OCI-LY3 (cell line): Measurements from ENCODE around the gene SCP2.
"Not testable (repeated sequence)": the region's sequence is repeated elsewhere in the genome, so short reads cannot be mapped to it uniquely, and the experiment has no call there.

Experiments
- H2AFZ ChIP-seq: fragments of 200-600, 300-600 bp; shearing (Covaris generic); 2 replicates; pipeline ENCODE4 v1.6.0; 2014; ENCODE audit warnings: antibody characterized with exemption, low read depth, low read length
- H3K27ac ChIP-seq: fragments of 200-600, 300-600 bp; sonication (generic); 2 replicates; pipeline ENCODE4 v1.5.1; 2014; ENCODE audit warnings: mild to moderate bottlenecking, low read length, moderate library complexity, mixed read lengths
- H3K27me3 ChIP-seq: fragments of 200-600, 300-600 bp; sonication (generic); 2 replicates; pipeline ENCODE4 v1.6.1; 2014; ENCODE audit warnings: low read depth, low read length, mixed read lengths
- H3K36me3 ChIP-seq: fragments of 200-600, 300-600 bp; sonication (generic); replicated peaks from 2 replicates; pipeline ENCODE3; 2014; ENCODE audit warnings: low read depth, low read length, mixed read lengths
- H3K4me1 ChIP-seq: fragments of 300-600, 200-600 bp; sonication (generic); 2 replicates; pipeline ENCODE4 v1.6.1; 2014; ENCODE audit warnings: low read length, mixed read lengths
- H3K4me2 ChIP-seq: fragments of 200-600, 300-600 bp; sonication (generic); 2 replicates; pipeline ENCODE4 v1.6.1; 2014; ENCODE audit warnings: low read length, mixed read lengths
- H3K4me3 ChIP-seq: fragments of 300-600, 200-600 bp; sonication (generic); 2 replicates; pipeline ENCODE4 v1.5.1; 2014; ENCODE audit warnings: antibody characterized with exemption, mild to moderate bottlenecking, low read length, moderate library complexity
- H3K79me2 ChIP-seq: fragments of 300-600, 200-600 bp; shearing (Covaris generic); 2 replicates; pipeline ENCODE4 v1.6.1; 2014; ENCODE audit warnings: mild to moderate bottlenecking, low read length, mixed read lengths
- H3K9ac ChIP-seq: fragments of 300-600, 200-600 bp; shearing (Covaris generic); 2 replicates; pipeline ENCODE4 v1.6.0; 2014; ENCODE audit warnings: mild to moderate bottlenecking, low read length, moderate library complexity
- H3K9me3 ChIP-seq: fragments of 200-600, 300-600 bp; shearing (Covaris generic); 2 replicates; pipeline ENCODE4 v1.6.1; 2014; ENCODE audit warnings: low read length, mixed read lengths; ENCODE audit not compliant: insufficient read depth
- H4K20me1 ChIP-seq: fragments of 200-600, 300-600 bp; sonication (generic); 2 replicates; pipeline ENCODE4 v1.6.1; 2016; ENCODE audit warnings: low read length, mixed read lengths; ENCODE audit not compliant: insufficient read depth
- EZH2phosphoT487 ChIP-seq: fragments of 200-600 bp; shearing (Covaris generic); IDR thresholded peaks from 2 replicates; pipeline ENCODE4 v1.6.1; 2018; ENCODE audit warnings: antibody characterized with exemption, mixed run types, low read depth
- TF ChIP-seq, protein P1 (sequence below): fragments of 200-600, 300-600 bp; sonication (generic); IDR thresholded peaks from 2 replicates; pipeline ENCODE4 v1.5.1; 2014; ENCODE audit warnings: antibody characterized with exemption, low read length, low read depth

Gene SCP2

DNA sequence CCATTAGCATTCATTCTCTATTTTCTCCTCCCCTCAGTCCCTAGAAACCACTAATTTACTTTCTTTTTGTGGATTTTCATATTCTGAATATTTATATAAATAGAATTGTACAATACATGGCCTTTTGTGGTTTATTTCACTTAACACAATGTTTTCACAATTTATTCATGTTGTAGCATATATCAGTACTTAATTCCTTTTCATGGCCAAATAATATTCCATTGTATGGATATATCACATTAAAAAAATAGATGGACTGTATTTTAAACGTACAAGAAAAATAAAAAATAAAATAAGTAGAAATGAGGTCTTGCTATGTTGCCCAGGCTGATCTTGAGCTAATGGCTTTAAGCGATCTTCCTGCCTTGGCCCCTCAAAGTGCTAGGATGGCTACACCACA is 25.0 kb downstream of the SCP2 start:
- no peak overlapping the region for H3K4me2 ChIP-seq
- no peaks in the 10 kb centered on the region for H3K79me2 ChIP-seq
- peaks cover 19% of the 10 kb centered on the region for H3K4me1 ChIP-seq
- H3K36me3 ChIP-seq, result no peaks in the 10 kb centered on the region
- no peaks in the 10 kb centered on the region for H4K20me1 ChIP-seq
- no peak overlapping the region for H3K9ac ChIP-seq
- no peaks in the 10 kb centered on the region for H3K9me3 ChIP-seq
- H2AFZ ChIP-seq, result no peak overlapping the region
- TF ChIP-seq, protein P1, sequence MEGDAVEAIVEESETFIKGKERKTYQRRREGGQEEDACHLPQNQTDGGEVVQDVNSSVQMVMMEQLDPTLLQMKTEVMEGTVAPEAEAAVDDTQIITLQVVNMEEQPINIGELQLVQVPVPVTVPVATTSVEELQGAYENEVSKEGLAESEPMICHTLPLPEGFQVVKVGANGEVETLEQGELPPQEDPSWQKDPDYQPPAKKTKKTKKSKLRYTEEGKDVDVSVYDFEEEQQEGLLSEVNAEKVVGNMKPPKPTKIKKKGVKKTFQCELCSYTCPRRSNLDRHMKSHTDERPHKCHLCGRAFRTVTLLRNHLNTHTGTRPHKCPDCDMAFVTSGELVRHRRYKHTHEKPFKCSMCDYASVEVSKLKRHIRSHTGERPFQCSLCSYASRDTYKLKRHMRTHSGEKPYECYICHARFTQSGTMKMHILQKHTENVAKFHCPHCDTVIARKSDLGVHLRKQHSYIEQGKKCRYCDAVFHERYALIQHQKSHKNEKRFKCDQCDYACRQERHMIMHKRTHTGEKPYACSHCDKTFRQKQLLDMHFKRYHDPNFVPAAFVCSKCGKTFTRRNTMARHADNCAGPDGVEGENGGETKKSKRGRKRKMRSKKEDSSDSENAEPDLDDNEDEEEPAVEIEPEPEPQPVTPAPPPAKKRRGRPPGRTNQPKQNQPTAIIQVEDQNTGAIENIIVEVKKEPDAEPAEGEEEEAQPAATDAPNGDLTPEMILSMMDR, result no peak
- TF ChIP-seq EZH2phosphoT487, result no peak
- no peaks in the 10 kb centered on the region for H3K27me3 ChIP-seq
- no peak overlapping the region for H3K27ac ChIP-seq
- H3K4me3 ChIP-seq, result no peak overlapping the region

DNA sequence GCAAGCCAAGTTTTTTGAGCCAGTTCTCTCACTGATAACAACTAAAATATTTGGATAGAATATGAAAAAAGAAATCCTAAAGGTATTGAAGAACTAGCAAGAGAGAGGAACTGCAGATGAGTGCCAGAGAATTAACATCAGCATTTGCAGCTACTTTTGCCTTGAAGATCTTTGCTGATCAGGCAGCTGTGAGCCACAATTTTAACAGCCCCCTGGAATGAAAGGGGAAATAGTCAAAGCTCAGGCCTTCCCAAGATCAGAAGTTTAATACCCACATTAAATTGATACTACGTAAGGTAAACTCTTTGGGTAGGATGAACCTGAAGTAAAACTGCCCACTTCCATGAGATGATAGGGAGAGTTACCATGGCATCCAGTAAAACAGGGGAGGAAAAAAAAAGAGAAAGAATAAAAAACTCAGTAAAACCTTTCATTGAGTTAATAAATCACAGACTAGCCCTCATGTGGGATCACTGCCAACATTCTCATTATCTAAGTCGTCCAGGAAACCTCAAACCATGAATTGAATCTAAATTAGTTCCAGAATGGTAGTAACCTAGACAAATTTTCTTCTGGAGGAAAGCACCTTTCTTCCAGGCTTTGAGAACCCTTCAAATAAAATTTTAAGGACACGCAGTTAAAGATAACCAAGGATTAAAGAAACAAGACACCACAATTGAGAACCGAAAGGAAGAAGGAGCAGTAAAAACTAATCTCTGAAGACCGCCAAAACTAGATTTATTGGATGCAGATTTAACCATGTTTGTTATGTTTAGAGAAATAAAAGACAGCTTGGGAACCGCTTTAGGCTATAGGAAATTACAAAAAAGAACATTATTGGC is 28.3 kb downstream of the SCP2 start:
- Histone ChIP-seq H3K9me3 (no peaks in the 10 kb centered on the region), H3K27ac (no peak overlapping the region), H3K79me2 (no peaks in the 10 kb centered on the region), H3K36me3 (no peaks in the 10 kb centered on the region), H3K4me3 (peak overlapping the region; percentile 7; the same call in 1 of the 2 replicates), H3K9ac (no peak overlapping the region; the same call in 1 of the 2 replicates), H3K27me3 (no peaks in the 10 kb centered on the region), H3K4me2 (peak overlapping the region; percentile 35), H4K20me1 (no peaks in the 10 kb centered on the region), H3K4me1 (peaks cover 10% of the 10 kb centered on the region), H2AFZ (no peak overlapping the region)
- TF ChIP-seq, protein P1, result no peak
- no peak for TF ChIP-seq EZH2phosphoT487

DNA sequence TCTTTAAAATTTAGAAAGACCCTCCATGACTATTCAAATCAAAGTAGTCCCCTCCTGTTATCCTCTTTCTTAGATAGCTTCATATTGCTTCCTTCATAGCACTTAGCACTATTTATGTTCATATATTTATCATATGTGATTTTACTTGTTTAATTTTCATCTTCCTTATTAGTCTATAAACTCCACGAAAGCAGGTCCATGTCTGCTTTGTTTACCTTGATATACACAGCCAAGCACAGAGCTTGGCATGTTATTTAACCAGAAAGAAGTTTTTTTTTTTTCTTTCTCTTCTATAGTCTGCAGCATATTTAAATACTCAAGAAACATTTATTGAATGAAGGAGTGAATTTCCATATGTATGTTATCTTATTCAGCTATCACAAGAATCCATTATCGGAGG is 36.0 kb downstream of the SCP2 start:
- no peaks in the 10 kb centered on the region for H3K4me1 ChIP-seq
- H3K9me3 ChIP-seq, result no peaks in the 10 kb centered on the region
- TF ChIP-seq, protein P1, result no peak
- no peak for TF ChIP-seq EZH2phosphoT487
- H3K27me3 ChIP-seq, result no peaks in the 10 kb centered on the region
- no peaks in the 10 kb centered on the region for H3K36me3 ChIP-seq
- H2AFZ ChIP-seq, result no peak overlapping the region
- no peak overlapping the region for H3K27ac ChIP-seq
- H4K20me1 ChIP-seq, result no peaks in the 10 kb centered on the region
- no peak overlapping the region for H3K9ac ChIP-seq
- no peak overlapping the region for H3K4me3 ChIP-seq
- no peak overlapping the region for H3K4me2 ChIP-seq
- no peaks in the 10 kb centered on the region for H3K79me2 ChIP-seq

DNA sequence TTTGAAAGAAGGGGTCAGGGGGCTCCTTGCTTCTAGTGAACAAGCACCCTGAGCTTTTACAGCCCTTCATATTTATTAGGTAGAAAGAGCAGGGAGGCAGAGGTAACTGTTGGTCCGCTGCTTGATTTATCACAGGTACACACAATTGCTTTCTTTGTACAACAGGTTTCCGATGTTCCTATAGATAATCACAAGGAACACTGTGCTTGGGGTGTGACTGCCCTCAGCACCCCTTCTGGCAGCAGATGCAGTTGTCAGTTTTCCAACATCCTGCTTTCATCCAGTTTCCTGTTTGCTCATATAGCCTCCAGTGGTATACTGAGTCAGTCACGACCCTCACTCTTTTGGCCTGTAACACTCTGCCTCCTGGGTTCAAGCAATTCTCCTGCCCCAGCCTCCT is 40.6 kb downstream of the SCP2 start:
- Histone ChIP-seq H3K36me3 (no peaks in the 10 kb centered on the region), H3K4me3 (no peak overlapping the region), H2AFZ (no peak overlapping the region), H3K9me3 (no peaks in the 10 kb centered on the region), H3K79me2 (no peaks in the 10 kb centered on the region), H3K4me2 (no peak overlapping the region), H3K27ac (no peak overlapping the region), H3K4me1 (no peaks in the 10 kb centered on the region), H4K20me1 (no peaks in the 10 kb centered on the region), H3K27me3 (no peaks in the 10 kb centered on the region), H3K9ac (no peak overlapping the region)
- TF ChIP-seq EZH2phosphoT487, result no peak
- TF ChIP-seq, protein P1, result no peak

DNA sequence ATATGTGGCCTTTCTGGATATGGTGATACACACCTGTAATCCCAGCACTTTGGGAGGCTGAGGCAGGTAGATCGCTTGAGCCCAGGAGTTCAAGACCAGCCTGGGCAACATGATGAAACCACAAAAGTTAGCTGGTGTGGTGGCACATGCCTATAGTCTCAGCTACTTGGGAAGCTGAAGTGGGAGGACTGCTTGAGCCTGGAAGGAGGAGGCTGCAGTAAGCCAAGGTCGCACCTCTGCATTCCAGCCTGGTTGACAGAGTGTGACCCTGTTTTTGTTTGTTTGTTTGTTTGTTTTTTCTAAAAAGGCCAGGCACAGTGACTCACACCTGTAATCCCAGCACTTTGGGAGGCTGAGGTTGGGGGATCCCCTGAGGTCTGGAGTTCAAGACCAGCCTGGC is 42.2 kb downstream of the SCP2 start:
- H3K36me3 ChIP-seq, H4K20me1 ChIP-seq, H3K4me2 ChIP-seq, H3K27me3 ChIP-seq, H3K9ac ChIP-seq, H2AFZ ChIP-seq, H3K4me3 ChIP-seq, H3K27ac ChIP-seq, H3K79me2 ChIP-seq, H3K9me3 ChIP-seq, H3K4me1 ChIP-seq: not testable (repeated sequence)
